Epithelial cell of umbilical artery (primary cell): ENCODE data around the gene SOST. TPM values are rescaled to one million over a fixed set of nuclear protein-coding genes. Genes with fewer than 3 reads are reported as not detected.

Experiments used
- total RNA-seq: library from RNA; depleted of rRNA; stranded (reverse); fragments of >200 nt; gene quantifications from 2 replicates; pipeline ENCODE4 v1.2.3, GENCODE V29; 2014

SOST gene
- total RNA-seq, result not detected in 2 replicates

GRCh38 chr17:43758497-43759174, at the start of gene SOST:
SOST (minus strand) TSS chr17:43758791; CDS start chr17:43758741, 50 bp downstream.

GRCh38 chr17:43780135-43780534, 21.5 kb upstream of the SOST start, which contains the start of gene CFAP97D1:
CFAP97D1 (plus strand) TSS chr17:43780435; CDS start chr17:43780463, 28 bp downstream.

DNA sequence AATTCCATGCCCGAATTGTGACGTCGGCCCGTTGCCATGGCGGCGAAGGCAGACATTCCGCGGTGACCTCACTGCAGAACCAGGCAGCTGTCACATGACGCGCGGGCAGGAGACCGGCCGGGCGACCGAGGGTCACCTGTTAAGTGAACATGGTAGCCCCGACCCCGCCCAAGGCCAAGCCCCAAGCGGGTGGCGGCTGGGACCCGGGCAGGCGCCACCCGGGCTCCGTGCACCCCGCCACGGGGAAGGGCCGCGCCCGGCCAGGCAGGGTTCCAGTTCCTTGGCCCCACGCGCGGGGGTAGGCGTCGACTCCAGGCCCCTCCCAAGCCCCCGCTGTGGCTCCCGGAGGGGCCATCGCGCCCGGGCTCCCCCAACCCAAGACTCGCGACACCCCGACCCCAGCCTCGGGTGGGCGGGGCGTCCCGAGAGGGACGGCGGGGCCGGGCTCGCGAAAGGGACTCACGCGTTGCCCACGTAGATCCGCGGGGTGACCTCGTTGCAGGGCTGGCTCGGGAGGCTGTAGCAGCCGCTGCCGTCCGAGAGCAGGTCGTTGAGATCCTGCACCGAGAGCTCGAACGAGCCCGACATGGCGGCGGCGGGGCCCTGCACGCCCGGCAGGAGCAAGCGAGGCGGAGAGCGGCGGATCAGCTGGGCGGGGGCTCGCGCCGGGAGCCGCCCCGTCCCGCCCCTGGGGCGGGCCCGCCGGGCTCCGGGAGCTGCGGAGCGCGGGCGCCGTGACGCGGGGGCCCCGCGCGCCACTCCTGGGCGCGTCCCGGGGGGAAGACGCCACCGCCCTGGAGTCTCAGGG, 19.9 kb upstream of the SOST start, which contains the start of gene DUSP3:
TSS of gene DUSP3 (minus strand) at position 641 of the 808 bp plus-strand sequence. CDS start at position 588, 53 bp downstream.

Other genes starting within 250 kb of the SOST start
- 5.8 and 13.3 TPM in 2 replicates for gene ETV4, start 212.5 kb downstream of the SOST start, total RNA-seq
- gene MEOX1, start 96.9 kb downstream of the SOST start, total RNA-seq, result not detected in 2 replicates
- 33.8 and 49.7 TPM in 2 replicates for gene DUSP3, start 20.2 kb upstream of the SOST start, total RNA-seq
- not detected in 2 replicates for gene CFAP97D1, start 21.6 kb upstream of the SOST start, total RNA-seq
- gene MPP3, start 74.4 kb upstream of the SOST start, total RNA-seq, result 5.5 and 6.8 TPM in 2 replicates
- not detected in 2 replicates for gene CD300LG, start 88.4 kb upstream of the SOST start, total RNA-seq
- gene MPP2, start 148.7 kb upstream of the SOST start, total RNA-seq, result 0.97 and 1.7 TPM in 2 replicates
- not detected in 2 replicates for gene PPY, start 183.7 kb upstream of the SOST start, total RNA-seq
- not detected in 2 replicates for gene PYY, start 195.1 kb upstream of the SOST start, total RNA-seq
- 3.2 and 13.4 TPM in 2 replicates for gene NAGS, start 245.8 kb upstream of the SOST start, total RNA-seq